Measurements from ENCODE around the gene HOXC9.

HOXC9 gene

DNA sequence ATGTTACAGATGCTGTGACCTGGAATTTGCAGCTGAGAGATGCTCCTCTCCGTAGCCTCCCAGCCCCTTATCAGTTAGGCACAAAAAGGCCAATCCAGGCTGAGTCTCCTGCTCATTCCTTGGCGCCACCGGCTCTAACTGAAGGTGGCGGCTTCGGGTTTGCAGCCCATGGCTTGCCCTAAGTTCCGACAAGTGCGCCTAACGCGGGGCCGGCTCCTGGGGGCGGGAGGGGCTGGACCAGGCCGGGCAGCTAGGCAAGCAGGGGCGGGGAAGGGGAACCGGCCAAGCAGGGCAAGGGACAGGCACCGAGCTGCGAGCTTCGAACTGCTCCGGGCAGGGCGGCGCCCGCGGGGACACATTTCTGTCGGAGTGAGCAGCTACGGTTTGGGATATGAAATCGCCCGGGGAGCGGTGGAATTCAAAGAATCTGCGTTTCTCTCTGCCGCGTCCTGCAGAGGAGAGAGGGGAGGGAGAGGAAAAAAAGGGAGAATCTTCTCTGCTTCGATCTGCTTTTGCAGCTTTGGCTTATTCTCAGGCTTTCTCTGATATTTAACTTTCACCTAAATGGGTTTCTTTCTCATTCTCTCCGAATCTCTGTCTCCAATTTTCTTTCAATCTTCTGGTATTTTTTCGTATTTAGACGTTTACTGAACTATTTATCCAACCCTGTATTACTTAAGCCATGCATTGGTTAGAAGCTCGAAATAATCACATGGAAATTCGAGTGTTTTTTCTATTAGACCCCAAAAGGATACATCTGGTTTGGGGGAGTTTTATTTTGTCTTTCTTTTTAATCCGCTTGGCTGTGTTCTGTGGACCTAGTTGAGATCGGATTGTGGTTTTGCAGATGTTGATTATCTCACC lies 46.9 kb upstream of the HOXC9 start:
- TF ChIP-seq, protein P1, sequence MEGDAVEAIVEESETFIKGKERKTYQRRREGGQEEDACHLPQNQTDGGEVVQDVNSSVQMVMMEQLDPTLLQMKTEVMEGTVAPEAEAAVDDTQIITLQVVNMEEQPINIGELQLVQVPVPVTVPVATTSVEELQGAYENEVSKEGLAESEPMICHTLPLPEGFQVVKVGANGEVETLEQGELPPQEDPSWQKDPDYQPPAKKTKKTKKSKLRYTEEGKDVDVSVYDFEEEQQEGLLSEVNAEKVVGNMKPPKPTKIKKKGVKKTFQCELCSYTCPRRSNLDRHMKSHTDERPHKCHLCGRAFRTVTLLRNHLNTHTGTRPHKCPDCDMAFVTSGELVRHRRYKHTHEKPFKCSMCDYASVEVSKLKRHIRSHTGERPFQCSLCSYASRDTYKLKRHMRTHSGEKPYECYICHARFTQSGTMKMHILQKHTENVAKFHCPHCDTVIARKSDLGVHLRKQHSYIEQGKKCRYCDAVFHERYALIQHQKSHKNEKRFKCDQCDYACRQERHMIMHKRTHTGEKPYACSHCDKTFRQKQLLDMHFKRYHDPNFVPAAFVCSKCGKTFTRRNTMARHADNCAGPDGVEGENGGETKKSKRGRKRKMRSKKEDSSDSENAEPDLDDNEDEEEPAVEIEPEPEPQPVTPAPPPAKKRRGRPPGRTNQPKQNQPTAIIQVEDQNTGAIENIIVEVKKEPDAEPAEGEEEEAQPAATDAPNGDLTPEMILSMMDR (IDR thresholded peaks at IDR 0.05; ENCODE audit: low read depth, low read length): no peak
- no peak for DNase-seq (ENCODE audit: low read depth in 2 of 2)
- no peak overlapping the region for H3K4me3 ChIP-seq (replicated peaks in 1 of 2; ENCODE audit: low read depth in 2 of 2, low read length in 2 of 2)

DNA sequence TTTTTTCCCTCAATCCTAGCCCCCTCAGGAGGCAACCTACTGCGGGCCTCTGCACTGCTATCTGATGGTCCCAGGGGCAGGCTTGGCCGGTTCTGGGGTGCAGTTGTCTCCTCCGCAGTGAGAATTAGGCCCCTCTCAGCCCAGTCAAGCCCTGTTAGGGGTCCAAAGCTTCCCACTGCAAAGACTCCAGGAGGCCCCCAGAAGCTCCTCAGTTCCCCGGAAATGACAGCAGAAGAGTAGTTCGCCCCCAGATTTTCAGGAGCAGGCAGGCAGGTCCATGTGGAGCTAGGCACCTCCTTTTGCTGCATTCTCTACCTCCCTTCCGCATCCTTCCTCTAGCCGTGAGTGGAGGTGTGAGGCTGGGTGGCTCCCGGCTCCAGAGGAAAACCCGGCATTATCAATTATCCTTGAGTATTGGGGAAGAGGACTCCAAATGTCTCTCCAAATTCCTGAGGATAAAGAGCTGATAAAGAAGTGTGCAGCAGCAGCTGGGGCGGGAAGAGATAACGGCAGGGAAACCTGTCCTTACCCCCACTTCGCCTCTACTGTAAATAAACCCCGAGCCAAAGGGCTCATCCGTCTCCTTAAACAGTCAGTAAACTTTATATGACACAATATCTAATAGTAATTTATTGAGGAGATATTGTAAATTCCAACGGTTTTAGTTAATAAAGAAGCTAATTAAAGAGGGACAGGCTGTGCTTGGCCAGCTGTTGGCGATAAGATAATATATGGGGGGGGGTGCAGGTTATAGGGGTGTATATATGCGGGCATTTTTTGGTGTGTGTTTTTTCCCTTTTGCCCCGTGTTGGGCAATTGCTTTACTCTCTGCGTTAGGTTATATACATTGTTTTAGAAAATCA lies 45.9 kb upstream of the HOXC9 start:
- TF ChIP-seq, protein P1 (IDR thresholded peaks at IDR 0.05; ENCODE audit: low read depth, low read length): no peak
- no peak for DNase-seq (ENCODE audit: low read depth in 2 of 2)
- H3K4me3 ChIP-seq (replicated peaks in 1 of 2; ENCODE audit: low read depth in 2 of 2, low read length in 2 of 2): no peak overlapping the region

DNA sequence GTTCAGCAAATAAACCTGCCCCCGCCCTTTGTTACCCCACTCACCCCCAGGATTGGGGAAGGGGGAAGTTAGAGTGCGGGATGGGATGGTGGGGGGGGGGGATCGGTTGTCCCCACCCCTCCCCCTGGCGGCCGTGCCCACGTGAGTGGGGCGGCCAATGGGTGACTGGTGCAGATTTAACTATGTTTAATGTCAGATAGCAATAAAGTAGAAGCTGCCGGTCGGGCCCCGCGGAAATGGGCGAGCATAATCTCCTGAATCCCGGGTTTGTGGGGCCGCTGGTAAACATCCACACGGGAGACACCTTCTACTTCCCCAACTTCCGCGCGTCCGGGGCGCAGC lies 45.3 kb upstream of the HOXC9 start, which contains the start of gene HOXC12:
Gene HOXC12 (plus strand): TSS at position 210 of the 342 bp plus-strand sequence. CDS start 27 bp downstream, at position 237.
- TF ChIP-seq, protein P1 (IDR thresholded peaks at IDR 0.05; ENCODE audit: low read depth, low read length): no peak
- DNase-seq (ENCODE audit: low read depth in 2 of 2): no peak
- no peak within 1 kb of the TSS for H3K4me3 ChIP-seq (replicated peaks in 1 of 2; ENCODE audit: low read depth in 2 of 2, low read length in 2 of 2)

DNA sequence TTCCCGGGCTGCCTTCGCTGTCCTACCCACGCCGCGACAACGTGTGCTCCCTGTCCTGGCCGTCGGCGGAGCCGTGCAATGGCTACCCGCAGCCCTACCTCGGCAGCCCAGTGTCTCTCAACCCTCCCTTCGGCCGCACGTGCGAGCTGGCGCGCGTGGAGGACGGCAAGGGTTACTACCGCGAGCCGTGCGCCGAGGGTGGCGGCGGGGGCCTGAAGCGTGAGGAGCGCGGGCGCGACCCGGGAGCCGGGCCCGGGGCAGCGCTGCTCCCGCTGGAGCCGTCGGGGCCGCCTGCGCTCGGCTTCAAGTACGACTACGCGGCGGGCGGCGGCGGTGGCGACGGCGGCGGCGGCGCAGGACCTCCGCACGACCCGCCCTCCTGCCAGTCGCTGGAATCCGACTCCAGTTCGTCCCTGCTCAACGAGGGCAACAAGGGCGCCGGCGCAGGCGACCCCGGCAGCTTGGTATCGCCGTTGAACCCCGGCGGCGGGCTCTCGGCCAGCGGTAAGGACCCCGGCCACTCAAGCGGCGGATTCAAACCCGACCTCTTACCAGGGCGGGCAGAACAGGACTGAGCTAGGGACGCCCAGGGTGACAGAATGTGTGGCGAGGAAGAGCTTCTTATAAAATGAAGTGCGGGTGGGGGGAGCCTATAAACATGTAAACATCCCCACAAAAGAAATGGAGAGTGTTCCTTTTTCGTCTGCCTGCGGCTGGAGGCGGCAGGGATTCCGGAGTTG lies 44.8 kb upstream of the HOXC9 start:
- TF ChIP-seq, protein P1 (IDR thresholded peaks at IDR 0.05; ENCODE audit: low read depth, low read length): no peak
- H3K4me3 ChIP-seq (replicated peaks in 1 of 2; ENCODE audit: low read depth in 2 of 2, low read length in 2 of 2): no peak overlapping the region
- DNase-seq (ENCODE audit: low read depth in 2 of 2): no peak

DNA sequence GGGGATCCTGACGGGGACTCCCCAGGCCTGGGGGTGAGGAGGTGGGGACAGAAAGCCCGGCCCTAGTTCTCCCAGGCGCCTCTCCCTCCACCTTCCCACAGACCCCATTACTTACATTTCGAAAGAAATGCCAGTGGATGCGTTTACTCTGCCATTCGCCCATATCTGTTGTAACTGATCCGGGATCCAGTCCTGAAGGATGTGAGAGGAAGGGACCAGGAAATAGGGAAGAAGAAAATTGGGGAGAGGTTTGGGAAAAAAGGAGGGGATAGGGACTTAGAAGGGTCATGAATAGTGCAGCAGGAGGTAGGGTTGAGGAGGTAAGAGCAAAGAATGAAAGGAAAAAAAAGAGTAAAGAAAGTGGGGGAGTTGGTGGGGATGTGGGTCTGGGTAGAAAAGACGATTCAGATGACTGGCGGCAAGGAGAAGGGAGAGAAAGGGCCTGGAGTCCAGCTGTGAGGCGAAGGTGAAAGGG lies 44.1 kb upstream of the HOXC9 start:
- no peak overlapping the region for H3K4me3 ChIP-seq (replicated peaks in 1 of 2; ENCODE audit: low read depth in 2 of 2, low read length in 2 of 2)
- TF ChIP-seq, protein P1 (IDR thresholded peaks at IDR 0.05; ENCODE audit: low read depth, low read length): no peak
- no peak for DNase-seq (ENCODE audit: low read depth in 2 of 2)

DNA sequence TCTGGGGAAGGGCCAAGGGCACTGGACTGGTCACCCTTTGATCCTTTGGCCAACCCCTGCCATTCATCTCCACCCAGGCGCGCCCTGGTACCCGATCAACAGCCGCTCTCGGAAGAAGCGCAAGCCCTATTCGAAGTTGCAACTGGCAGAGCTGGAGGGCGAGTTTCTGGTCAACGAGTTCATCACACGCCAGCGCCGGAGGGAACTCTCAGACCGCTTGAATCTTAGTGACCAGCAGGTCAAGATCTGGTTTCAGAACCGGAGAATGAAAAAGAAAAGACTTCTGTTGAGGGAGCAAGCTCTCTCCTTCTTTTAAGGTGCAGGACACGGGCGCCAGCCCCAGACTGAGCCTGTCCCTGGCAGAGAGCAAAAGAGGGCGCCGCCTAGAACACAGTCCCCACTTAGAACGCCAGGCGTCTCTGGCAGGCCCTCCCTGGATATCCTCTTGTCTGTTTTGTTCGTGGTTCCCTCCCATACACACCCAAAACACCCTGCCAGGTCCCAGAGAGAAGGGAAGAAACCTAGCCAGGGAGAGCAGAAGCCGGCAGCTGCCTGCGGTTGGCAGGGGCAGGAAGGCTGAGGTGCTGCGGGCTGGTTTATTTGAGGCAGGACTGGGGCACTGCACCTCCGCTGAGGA lies 43.6 kb upstream of the HOXC9 start:
- TF ChIP-seq, protein P1 (IDR thresholded peaks at IDR 0.05; ENCODE audit: low read depth, low read length): no peak
- no peak overlapping the region for H3K4me3 ChIP-seq (replicated peaks in 1 of 2; ENCODE audit: low read depth in 2 of 2, low read length in 2 of 2)
- DNase-seq (ENCODE audit: low read depth in 2 of 2): no peak
